ENCODE results near the gene CRKL.

CRKL gene

DNA sequence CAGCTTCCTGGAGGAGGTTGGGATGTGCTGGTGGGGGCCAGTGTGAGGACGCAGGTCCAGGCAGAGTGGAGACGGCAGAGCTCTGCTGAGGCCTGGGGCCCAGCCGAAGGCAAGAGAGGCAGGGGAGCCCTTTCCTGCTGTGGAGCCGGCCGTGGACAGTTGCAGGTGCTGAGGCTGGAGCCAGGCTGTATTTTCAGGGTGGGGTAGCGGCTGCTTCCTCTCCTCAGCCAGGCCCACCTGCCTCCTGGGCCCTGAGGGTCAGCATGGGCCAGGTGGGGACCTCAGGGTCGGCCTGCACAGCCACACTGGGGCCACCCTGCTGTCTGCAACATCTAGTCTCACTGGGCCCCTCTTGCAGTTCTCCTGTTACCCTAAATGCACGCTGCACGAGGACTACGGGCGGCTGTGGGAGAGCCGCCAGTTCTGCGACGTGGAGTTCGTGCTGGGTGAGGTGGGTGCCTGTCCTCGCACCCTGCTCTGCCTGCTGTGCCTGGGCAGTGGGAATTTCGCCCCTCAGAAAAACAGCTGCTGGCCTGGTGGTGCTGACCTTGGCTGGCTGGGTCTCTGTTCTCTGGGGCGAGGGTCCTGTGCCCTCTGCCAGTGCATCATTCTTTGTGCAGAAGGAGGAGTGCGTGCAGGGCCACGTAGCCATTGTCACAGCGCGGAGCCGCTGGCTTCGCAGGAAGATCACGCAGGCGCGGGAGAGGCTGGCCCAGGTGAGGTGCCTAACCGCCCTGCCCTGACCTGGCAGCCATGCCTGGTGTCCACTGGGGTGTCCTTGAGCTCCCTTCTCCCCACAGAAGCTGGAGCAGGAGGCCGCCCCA is 76.3 kb downstream of the CRKL start:
- H3K27ac ChIP-seq (ENCODE audit: low read length) = no peak overlapping the region
- H3K4me3 ChIP-seq (ENCODE audit: low read length) = no peak overlapping the region; the same call in 1 of the 2 replicates
- no peaks in the 10 kb centered on the region for H3K27me3 ChIP-seq (ENCODE audit: control insufficient read depth, insufficient read depth, low read length)
- H3K36me3 ChIP-seq (ENCODE audit: control insufficient read depth, insufficient read depth, low read length) = peaks cover 16% of the 10 kb centered on the region
- DNase-seq (ENCODE audit: low read depth, low spot score) = no peak
- H3K9me3 ChIP-seq (ENCODE audit: control insufficient read depth, insufficient read depth, low read length) = no peaks in the 10 kb centered on the region
- H3K4me1 ChIP-seq (ENCODE audit: control insufficient read depth, insufficient read depth, low read length) = no peaks in the 10 kb centered on the region; the same call in 1 of the 2 replicates
- WGBS (ENCODE audit: insufficient coverage, insufficient read length) = no CpG with 5 or more reads among the region's 29 CpGs

DNA sequence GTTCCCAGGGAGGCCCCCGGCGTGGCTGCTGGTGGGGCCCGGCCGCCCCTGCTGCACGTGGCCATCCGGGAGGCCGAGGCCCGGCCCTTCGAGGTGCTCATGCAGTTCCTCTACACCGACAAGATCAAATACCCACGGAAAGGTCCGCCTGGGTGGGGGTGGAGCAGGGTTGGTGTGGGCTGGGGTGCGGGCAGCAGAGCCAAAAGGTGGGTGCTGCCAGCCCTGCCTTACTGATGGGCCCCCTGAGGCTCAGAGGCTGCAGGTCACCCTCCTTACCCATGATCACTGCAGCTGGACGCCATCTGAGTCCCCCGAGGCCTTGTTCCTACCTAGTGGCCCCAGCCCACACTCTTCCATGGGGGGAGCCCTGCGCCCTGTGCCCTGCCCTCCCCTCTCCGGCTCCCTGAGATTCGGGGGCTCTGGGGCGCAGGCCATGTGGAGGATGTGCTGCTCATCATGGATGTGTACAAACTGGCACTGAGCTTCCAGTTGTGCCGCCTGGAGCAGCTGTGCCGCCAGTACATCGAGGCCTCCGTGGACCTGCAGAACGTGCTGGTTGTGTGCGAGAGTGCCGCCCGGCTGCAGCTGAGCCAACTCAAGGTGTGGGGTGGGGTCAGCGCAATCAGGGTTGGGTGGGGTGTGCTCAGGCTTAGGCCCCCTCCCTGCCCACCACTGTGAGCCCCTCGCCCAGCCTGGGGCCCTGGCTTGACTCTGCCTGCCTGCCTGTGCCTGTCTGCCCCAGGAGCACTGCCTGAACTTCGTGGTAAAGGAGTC is 77.1 kb downstream of the CRKL start:
- Histone ChIP-seq H3K9me3 (ENCODE audit: control insufficient read depth, insufficient read depth, low read length) (no peaks in the 10 kb centered on the region), H3K27me3 (ENCODE audit: control insufficient read depth, insufficient read depth, low read length) (no peaks in the 10 kb centered on the region), H3K27ac (ENCODE audit: low read length) (no peak overlapping the region), H3K4me3 (ENCODE audit: low read length) (no peak overlapping the region), H3K36me3 (ENCODE audit: control insufficient read depth, insufficient read depth, low read length) (peaks cover 17% of the 10 kb centered on the region), H3K4me1 (ENCODE audit: control insufficient read depth, insufficient read depth, low read length) (no peaks in the 10 kb centered on the region; the same call in 1 of the 2 replicates)
- no CpG with 5 or more reads among the region's 30 CpGs for WGBS (ENCODE audit: insufficient coverage, insufficient read length)
- no peak for DNase-seq (ENCODE audit: low read depth, low spot score)

DNA sequence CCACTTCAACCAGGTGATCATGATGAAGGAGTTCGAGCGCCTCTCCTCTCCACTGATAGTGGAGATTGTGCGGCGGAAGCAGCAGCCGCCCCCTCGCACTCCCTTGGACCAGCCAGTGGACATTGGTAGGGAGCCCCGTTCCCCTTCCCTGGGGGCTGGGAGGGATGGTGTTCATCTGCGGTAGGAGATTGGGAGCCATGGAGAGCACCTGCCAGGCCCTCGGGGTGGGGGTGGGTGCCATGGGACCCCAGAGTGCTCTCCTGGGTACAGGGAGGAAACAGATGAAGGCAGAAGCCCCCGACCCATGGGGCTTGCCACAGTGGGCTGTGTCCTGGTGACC is 77.7 kb downstream of the CRKL start:
- H3K36me3 ChIP-seq (ENCODE audit: control insufficient read depth, insufficient read depth, low read length) = peaks cover 23% of the 10 kb centered on the region
- no peaks in the 10 kb centered on the region; the same call in 1 of the 2 replicates for H3K4me1 ChIP-seq (ENCODE audit: control insufficient read depth, insufficient read depth, low read length)
- H3K9me3 ChIP-seq (ENCODE audit: control insufficient read depth, insufficient read depth, low read length) = no peaks in the 10 kb centered on the region
- H3K27ac ChIP-seq (ENCODE audit: low read length) = no peak overlapping the region
- no peak for DNase-seq (ENCODE audit: low read depth, low spot score)
- no peak overlapping the region for H3K4me3 ChIP-seq (ENCODE audit: low read length)
- H3K27me3 ChIP-seq (ENCODE audit: control insufficient read depth, insufficient read depth, low read length) = no peaks in the 10 kb centered on the region
- no CpG with 5 or more reads among the region's 10 CpGs for WGBS (ENCODE audit: insufficient coverage, insufficient read length)

DNA sequence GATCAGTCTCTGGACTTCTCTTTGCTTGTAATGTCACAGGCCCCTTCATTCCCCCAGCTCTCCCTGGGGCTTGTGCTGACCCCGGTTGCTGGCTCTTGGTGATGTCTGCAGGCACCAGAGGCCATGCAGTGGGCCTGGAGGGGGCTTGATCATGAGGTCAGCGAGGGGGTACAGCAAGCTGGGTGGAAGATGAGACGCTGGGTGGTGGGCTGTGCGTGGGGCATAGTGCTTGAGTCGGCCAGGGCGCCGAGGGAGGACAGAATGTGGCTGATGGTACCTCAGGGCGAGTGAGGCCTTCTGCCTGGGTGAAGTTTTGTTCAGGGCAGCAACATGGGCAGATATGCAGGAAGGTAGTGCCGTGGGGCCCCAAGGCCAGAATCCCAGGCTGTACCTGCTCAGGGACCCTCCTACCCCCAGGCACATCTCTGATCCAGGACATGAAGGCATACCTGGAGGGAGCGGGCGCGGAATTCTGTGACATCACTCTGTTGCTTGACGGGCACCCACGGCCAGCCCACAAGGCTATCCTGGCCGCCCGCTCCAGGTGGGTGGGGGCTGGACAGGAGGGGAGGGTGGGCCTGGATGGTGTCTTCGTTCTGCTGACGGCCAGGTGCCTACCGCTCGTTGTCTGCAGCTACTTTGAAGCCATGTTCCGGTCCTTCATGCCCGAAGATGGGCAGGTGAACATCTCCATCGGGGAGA is 78.3 kb downstream of the CRKL start:
- H3K36me3 ChIP-seq (ENCODE audit: control insufficient read depth, insufficient read depth, low read length) = peaks cover 24% of the 10 kb centered on the region
- no peaks in the 10 kb centered on the region; the same call in 1 of the 2 replicates for H3K4me1 ChIP-seq (ENCODE audit: control insufficient read depth, insufficient read depth, low read length)
- no peaks in the 10 kb centered on the region for H3K9me3 ChIP-seq (ENCODE audit: control insufficient read depth, insufficient read depth, low read length)
- DNase-seq (ENCODE audit: low read depth, low spot score) = no peak
- no peak overlapping the region for H3K27ac ChIP-seq (ENCODE audit: low read length)
- no peak overlapping the region for H3K4me3 ChIP-seq (ENCODE audit: low read length)
- H3K27me3 ChIP-seq (ENCODE audit: control insufficient read depth, insufficient read depth, low read length) = no peaks in the 10 kb centered on the region
- WGBS (ENCODE audit: insufficient coverage, insufficient read length) = no CpG with 5 or more reads among the region's 23 CpGs

- H3K4me3 ChIP-seq (ENCODE audit: low read length) = no peak overlapping the region
- peaks cover 2% of the 10 kb centered on the region for H3K4me1 ChIP-seq (ENCODE audit: control insufficient read depth, insufficient read depth, low read length)
- no peak for DNase-seq (ENCODE audit: low read depth, low spot score)
- no peak overlapping the region for H3K27ac ChIP-seq (ENCODE audit: low read length)
- H3K36me3 ChIP-seq (ENCODE audit: control insufficient read depth, insufficient read depth, low read length) = peaks cover 24% of the 10 kb centered on the region
- H3K9me3 ChIP-seq (ENCODE audit: control insufficient read depth, insufficient read depth, low read length) = no peaks in the 10 kb centered on the region
- WGBS (ENCODE audit: insufficient coverage, insufficient read length) = no CpG with 5 or more reads among the region's 10 CpGs
- H3K27me3 ChIP-seq (ENCODE audit: control insufficient read depth, insufficient read depth, low read length) = no peaks in the 10 kb centered on the region
Observed at GRCh38 chr22:20996031-20996410, 78.8 kb downstream of the CRKL start.

DNA sequence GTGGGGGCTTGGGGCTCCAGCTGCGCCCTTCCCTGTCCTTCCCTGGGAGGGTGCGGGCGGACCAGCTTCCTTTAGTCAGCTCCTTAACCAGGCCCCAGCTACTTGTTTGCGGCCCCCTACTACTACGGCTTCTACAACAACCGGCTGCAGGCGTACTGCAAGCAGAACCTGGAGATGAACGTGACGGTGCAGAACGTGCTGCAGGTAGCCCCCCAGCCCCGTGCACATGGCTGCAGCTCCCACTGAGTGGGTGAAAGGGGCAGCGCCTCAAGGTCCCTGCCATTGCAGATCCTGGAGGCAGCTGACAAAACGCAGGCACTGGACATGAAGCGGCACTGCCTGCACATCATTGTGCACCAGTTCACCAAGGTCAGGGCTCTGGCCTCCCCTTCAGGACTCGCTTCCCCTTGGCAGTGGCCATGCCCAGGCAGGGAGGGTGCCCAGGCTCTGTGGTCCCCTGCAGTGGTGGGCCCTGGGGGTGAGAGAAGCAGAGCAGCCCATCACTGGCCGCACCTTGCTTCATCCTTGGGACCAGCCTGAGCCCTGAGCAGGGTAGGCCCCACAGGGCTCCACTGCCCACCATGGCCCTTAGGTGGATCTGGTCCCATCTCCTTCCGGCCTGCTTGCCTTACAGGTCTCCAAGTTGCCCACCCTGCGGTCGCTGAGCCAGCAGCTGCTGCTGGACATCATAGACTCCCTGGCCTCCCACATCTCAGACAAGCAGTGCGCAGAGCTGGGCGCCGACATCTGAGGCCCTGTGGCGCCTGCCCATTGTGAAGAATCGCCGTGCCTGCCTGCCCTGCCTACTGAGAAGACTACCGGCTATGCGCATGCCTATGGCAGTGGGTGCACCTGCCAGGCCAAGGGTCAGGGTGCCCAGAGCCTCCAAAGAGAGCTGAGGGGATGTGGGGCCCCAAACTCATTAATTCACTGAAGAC is 79.7 kb downstream of the CRKL start:
- no peak for DNase-seq (ENCODE audit: low read depth, low spot score)
- Histone ChIP-seq H3K4me1 (ENCODE audit: control insufficient read depth, insufficient read depth, low read length) (peaks cover 2% of the 10 kb centered on the region), H3K9me3 (ENCODE audit: control insufficient read depth, insufficient read depth, low read length) (no peaks in the 10 kb centered on the region), H3K4me3 (ENCODE audit: low read length) (no peak overlapping the region), H3K36me3 (ENCODE audit: control insufficient read depth, insufficient read depth, low read length) (peaks cover 19% of the 10 kb centered on the region), H3K27ac (ENCODE audit: low read length) (no peak overlapping the region), H3K27me3 (ENCODE audit: control insufficient read depth, insufficient read depth, low read length) (no peaks in the 10 kb centered on the region)
- no CpG with 5 or more reads among the region's 27 CpGs for WGBS (ENCODE audit: insufficient coverage, insufficient read length)

- no peak for DNase-seq (ENCODE audit: low read depth, low spot score)
- no peak overlapping the region for H3K27ac ChIP-seq (ENCODE audit: low read length)
- H3K9me3 ChIP-seq (ENCODE audit: control insufficient read depth, insufficient read depth, low read length) = no peaks in the 10 kb centered on the region
- WGBS (ENCODE audit: insufficient coverage, insufficient read length) = no CpG with 5 or more reads among the region's 13 CpGs
- peaks cover 2% of the 10 kb centered on the region for H3K4me1 ChIP-seq (ENCODE audit: control insufficient read depth, insufficient read depth, low read length)
- peaks cover 11% of the 10 kb centered on the region; the same call in 1 of the 2 replicates for H3K36me3 ChIP-seq (ENCODE audit: control insufficient read depth, insufficient read depth, low read length)
- no peaks in the 10 kb centered on the region for H3K27me3 ChIP-seq (ENCODE audit: control insufficient read depth, insufficient read depth, low read length)
- H3K4me3 ChIP-seq (ENCODE audit: low read length) = no peak overlapping the region
Observed at GRCh38 chr22:20997536-20998257, 80.5 kb downstream of the CRKL start.

DNA sequence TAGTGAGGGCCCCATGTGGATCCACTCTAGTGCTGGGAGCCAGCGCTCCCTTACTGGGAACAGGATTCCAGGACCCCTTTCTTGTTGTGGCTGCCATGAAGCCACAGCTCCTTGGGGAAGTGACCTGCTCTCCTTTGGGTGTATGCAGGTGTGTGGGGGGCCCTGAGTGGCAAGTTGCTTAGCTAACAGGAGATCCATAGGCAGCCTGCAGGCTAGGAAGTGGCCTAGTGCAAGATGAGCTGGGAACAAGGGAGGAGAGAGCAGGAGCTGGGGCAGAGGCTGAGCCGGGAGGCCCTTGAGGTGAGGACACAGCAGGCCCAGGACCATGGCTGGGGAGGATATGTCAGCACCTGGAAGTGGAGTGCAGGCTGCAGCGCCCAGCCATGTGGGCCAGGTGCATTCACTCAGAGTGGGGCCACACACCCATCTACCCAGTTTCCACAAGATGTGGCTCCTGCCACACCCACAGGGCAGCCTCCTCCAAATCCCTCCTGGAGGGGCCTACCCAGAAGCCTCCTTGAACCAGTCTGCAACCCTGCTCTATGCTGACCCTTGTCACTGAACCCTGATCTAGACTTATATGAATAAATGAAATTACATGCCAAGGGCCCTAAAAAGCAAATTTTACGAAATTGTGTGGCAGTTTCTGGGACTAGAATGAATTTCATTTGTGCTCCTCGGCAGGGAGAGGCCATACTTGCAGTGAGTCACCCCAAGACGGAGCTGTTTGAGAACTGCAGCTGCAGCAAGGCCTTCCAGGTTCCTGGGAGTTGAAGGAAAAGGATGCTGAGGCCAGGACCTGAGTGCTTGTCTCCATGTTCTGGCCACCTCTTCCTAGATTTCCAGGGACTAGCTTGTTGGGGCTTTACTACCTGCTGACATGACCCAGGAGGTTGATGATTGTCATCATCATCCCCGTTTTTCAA is 81.5 kb downstream of the CRKL start:
- no peak for DNase-seq (ENCODE audit: low read depth, low spot score)
- Histone ChIP-seq H3K4me3 (ENCODE audit: low read length) (no peak overlapping the region), H3K27me3 (ENCODE audit: control insufficient read depth, insufficient read depth, low read length) (no peaks in the 10 kb centered on the region), H3K9me3 (ENCODE audit: control insufficient read depth, insufficient read depth, low read length) (no peaks in the 10 kb centered on the region), H3K27ac (ENCODE audit: low read length) (no peak overlapping the region), H3K4me1 (ENCODE audit: control insufficient read depth, insufficient read depth, low read length) (peaks cover 2% of the 10 kb centered on the region), H3K36me3 (ENCODE audit: control insufficient read depth, insufficient read depth, low read length) (peaks cover 8% of the 10 kb centered on the region; the same call in 1 of the 2 replicates)
- no CpG with 5 or more reads among the region's 7 CpGs for WGBS (ENCODE audit: insufficient coverage, insufficient read length)
